ENCODE results near the gene COX7A1. TPM values are rescaled to one million over a fixed set of nuclear protein-coding genes. Genes with fewer than 3 reads are reported as not detected.
"Not testable (repeated sequence)": the region's sequence is repeated elsewhere in the genome, so short reads cannot be mapped to it uniquely, and the experiment has no call there.

The COX7A1 gene
- 13.9 and 18.6 TPM in 2 replicates for total RNA-seq

DNA sequence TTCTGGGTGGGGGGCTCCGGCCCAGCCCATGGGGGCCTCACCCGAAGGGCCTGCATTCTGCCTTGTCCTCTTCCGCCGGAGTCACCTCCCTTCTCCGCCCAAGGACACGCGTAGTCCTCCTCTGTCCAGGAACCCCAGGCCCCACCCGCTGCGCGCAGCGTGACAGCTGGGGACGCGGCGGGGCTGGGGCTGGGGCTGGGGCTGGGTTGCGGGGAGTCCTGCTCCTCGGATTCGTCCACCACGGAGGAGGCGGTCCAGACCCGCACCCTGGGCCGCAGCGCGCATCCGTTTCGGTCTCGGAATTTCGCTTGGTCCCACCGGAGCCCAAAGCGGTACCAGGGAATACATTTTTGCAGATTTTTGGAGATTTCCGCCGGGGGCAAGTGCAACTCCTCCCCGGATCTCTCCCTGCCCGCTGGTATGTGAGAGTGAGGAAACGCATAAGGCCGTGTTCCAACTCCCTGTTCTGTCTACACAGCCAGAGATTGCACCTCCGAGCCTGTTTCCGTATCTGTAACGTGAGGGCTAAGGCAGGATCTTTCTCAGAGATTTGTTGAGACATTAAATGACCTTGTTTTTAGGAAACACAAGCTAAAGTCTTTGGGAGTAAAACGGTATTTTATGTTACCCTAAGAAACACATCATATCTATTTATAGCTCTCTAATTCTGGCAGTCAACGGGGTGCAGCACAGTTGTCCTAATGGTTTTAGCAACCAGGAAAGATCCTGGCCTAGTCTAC lies at the start of gene COX7A1:
Gene COX7A1, minus strand, starts transcription at position 96 of the 740 bp plus-strand sequence. Its CDS starts 40 bp downstream, at position 56.
- H3K4me3 ChIP-seq (ENCODE audit: low read depth, low read length) = peak within 1 kb of the TSS; percentile 64
- peak; percentile 51 for DNase-seq (ENCODE audit: low read depth)
- TF ChIP-seq, protein P1, sequence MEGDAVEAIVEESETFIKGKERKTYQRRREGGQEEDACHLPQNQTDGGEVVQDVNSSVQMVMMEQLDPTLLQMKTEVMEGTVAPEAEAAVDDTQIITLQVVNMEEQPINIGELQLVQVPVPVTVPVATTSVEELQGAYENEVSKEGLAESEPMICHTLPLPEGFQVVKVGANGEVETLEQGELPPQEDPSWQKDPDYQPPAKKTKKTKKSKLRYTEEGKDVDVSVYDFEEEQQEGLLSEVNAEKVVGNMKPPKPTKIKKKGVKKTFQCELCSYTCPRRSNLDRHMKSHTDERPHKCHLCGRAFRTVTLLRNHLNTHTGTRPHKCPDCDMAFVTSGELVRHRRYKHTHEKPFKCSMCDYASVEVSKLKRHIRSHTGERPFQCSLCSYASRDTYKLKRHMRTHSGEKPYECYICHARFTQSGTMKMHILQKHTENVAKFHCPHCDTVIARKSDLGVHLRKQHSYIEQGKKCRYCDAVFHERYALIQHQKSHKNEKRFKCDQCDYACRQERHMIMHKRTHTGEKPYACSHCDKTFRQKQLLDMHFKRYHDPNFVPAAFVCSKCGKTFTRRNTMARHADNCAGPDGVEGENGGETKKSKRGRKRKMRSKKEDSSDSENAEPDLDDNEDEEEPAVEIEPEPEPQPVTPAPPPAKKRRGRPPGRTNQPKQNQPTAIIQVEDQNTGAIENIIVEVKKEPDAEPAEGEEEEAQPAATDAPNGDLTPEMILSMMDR (IDR thresholded peaks at IDR 0.05; ENCODE audit: insufficient read depth, low read depth, low read length) = no peak

DNA sequence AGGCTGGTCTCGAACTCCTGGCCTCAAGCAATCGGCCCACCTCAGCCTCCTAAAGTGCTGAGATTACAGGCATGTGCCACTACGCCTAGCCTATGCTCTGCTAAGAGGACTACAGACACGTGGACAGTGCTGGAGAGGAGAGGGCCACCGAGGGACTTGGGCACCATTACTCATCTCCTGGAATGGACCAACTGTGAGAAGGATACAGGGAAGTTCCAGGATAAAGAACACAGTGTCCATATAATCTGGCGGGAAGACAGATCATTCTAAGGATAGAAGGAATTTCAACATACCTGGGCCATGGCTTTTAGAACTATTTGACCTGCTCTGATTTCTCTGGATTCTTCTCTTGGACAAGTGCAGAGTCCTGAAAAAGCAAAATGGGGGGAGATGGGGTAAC lies 49.4 kb upstream of the COX7A1 start:
- H3K4me3 ChIP-seq (ENCODE audit: low read depth, low read length) = no peak overlapping the region
- TF ChIP-seq, protein P1 (IDR thresholded peaks at IDR 0.05; ENCODE audit: insufficient read depth, low read depth, low read length) = no peak
- no peak for DNase-seq (ENCODE audit: low read depth)

DNA sequence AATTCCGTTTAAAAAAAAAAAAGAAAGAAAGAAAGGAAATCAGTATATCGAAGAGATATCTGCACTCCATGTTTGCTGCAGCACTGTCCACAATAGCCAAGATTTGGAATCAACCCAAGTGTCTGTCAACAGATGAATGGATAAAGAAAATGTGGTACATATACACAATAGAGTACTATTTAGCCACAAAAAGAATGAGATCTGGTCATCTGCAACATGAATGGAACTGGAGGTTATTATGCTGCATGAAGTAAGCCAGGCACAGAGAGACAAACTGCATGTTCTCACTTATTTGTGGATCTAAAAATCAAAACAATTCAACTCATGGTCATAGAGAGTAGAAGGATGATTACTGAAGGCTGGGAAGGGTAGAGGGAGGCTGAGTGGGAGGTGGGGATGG lies 45.9 kb upstream of the COX7A1 start:
- H3K4me3 ChIP-seq (ENCODE audit: low read depth, low read length) = no peak overlapping the region
- DNase-seq (ENCODE audit: low read depth) = no peak
- TF ChIP-seq, protein P1 (IDR thresholded peaks at IDR 0.05; ENCODE audit: insufficient read depth, low read depth, low read length) = no peak

DNA sequence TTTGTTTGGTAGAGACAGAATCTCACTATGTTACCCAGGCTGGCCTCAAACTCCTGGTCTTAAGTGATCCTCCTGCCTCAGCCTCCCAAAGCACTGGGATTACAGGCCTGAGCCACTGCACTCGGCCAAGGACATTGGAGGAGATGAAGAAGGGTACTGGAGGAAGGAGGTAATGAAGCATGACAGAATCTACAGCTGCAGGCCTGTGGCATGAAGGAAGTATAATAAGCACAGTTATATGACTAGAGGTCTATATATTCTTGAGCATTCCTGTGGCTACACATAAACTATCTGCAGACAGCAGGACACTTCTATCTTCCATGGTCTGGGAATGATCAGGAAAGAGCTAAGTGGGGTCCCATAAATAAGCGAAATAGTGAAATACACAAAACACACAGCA lies 44.0 kb upstream of the COX7A1 start:
- TF ChIP-seq, protein P1 (IDR thresholded peaks at IDR 0.05; ENCODE audit: insufficient read depth, low read depth, low read length) = no peak
- no peak for DNase-seq (ENCODE audit: low read depth)
- no peak overlapping the region for H3K4me3 ChIP-seq (ENCODE audit: low read depth, low read length)

DNA sequence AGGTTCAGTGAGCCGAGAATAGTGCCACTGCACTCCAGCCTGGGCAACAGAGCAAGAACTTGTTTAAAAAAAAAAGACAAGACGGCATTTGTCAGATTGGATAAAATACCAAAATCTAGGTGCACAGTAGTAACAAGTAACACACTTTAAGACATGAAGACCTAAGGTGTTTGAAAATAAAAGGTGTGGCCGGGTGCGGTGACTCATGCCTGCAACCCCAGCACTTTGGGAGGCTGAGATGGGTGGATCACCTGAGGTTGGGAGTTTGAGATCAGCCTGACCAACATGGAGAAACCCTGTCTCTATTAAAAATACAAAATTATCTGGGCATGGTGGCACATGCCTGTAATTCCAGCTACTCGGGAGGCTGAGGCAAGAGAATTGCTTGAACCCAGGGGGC lies 34.5 kb upstream of the COX7A1 start:
- H3K4me3 ChIP-seq (ENCODE audit: low read depth, low read length); DNase-seq (ENCODE audit: low read depth): not testable (repeated sequence)

DNA sequence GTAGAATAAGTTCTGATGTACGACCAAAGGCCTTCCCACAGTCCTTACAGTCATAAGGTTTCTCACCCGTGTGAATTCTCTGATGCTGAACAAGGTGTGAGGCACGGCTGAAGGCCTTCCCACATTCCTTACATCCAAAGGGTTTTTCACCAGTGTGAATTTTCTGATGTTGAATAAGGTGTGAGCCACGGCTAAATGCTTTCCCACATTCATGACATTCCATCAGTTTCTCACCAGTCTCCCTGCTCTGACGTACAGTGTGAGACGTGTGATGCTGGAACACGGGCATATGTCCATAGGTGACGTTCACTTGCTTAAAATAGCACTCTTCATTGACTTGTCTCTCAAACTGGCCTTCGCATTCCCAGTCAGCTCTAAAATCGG lies 31.0 kb upstream of the COX7A1 start:
- no peak overlapping the region for H3K4me3 ChIP-seq (ENCODE audit: low read depth, low read length)
- DNase-seq (ENCODE audit: low read depth) = peak; percentile 3
- TF ChIP-seq, protein P1 (IDR thresholded peaks at IDR 0.05; ENCODE audit: insufficient read depth, low read depth, low read length) = no peak

DNA sequence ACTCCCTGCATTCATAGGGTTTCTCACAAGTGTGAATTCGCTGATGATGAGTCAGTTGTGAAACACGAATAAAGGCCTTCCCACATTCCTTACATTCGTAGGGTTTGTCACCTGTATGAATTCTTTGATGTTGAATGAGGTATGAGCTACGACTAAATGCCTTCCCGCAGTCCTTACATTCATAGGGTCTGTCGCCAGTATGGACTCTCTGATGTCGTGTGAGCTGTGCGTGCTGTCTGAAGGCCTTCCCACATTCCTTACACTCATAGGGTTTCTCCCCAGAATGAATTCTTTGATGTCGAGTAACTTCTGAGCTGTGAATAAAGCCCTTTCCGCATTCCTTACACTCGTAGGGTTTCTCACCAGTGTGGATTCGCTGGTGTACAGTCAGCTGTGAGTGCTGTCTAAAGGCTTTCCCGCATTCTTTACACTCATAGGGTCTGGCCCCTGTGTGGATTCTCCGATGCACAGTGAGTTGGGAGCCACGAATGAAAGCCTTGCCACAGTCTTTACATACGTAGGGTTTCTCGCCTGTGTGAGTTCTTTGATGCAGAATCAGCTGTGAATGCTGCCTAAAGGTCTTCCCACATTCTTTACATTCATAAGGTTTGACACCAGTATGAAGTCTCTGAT lies 30.5 kb upstream of the COX7A1 start:
- TF ChIP-seq, protein P1 (IDR thresholded peaks at IDR 0.05; ENCODE audit: insufficient read depth, low read depth, low read length) = no peak
- H3K4me3 ChIP-seq (ENCODE audit: low read depth, low read length) = no peak overlapping the region
- peak; percentile 14 for DNase-seq (ENCODE audit: low read depth)

DNA sequence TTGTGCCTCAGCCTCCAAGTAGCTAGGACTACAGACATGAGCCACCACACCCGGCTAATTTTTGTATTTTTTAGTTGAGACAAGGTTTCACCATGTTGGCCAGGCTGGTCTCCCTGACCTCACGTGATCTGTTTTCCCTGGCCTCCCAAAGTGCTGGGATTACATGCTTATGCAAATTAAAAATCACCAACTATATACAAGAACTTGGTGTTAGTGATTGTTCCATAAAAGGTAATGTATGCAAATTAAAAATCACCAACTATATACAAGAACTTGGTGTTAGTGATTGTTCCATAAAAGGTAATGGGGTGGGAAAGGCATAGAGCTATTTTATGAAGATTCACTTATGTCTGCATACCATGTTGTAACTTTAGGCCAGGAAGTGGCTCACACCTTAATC lies 26.8 kb upstream of the COX7A1 start:
- H3K4me3 ChIP-seq (ENCODE audit: low read depth, low read length); DNase-seq (ENCODE audit: low read depth): not testable (repeated sequence)

DNA sequence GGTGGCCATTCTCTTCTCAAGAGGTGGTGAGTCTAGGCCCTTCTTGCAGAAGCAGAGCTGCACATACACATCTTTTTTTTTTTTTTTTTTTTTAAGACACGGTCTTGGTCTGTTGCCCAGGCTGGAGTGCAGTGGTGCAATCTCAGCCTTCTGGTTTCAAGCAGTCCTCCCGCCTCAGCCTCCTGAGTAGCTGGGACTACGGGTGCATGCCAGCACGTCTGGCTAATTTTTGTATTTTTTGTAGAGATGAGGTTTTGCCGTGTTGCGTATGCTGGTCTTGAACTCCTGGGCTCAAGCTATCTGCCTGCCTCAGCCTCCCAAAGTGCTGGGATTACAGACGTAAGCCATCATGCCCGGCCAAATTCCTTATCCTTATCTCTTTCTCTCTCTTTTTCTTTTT lies 21.6 kb upstream of the COX7A1 start:
- not testable (repeated sequence) for DNase-seq (ENCODE audit: low read depth); H3K4me3 ChIP-seq (ENCODE audit: low read depth, low read length)

Measured in fibroblast of villous mesenchyme (primary cell).